Endometrial microvascular endothelial cells (primary cell): ENCODE data around the gene RASGEF1C. TPM values are rescaled to one million over a fixed set of nuclear protein-coding genes. Genes with fewer than 3 reads are reported as not detected.
"Not testable (repeated sequence)": the region's sequence is repeated elsewhere in the genome, so short reads cannot be mapped to it uniquely, and the experiment has no call there.

Source experiments
- in situ Hi-C: cut with HindIII; loops from 2 replicates; pipeline ENCODE4 v1.10.0; 2017; ENCODE audit warnings: low sequenced_read_pairs, low pct_unique_long_range_greater_than_20kb; ENCODE audit errors: inconsistent ontology term
- total RNA-seq: library from RNA; depleted of rRNA; stranded (reverse); fragments of >200 nt; gene quantifications from one replicate; pipeline ENCODE4 v1.2.3, GENCODE V29; 2015; ENCODE audit errors: inconsistent ontology term

Gene RASGEF1C
- total RNA-seq, 1 donor from 2014 or later: not detected

DNA sequence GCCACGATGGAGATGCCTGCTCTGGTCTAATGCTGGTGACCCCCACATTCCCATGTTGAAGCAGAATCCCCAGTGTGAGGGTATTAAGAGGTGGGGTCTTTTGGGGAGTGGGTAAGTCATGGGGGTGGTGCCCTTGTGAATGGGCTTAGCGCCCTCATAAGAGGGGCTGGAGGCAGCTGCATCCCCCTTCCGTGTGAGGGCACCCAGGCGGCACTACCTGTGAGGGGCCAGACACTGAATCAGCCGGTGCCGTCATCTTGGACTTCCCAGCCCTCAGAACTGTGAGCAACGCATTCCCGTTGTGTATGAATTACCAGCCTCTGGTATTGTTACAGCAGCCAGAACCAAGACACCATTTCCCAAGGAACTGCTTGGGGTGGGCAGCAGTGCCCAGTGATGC lies 110.5 kb downstream of the RASGEF1C start:
- in situ Hi-C loops: no loop called here

DNA sequence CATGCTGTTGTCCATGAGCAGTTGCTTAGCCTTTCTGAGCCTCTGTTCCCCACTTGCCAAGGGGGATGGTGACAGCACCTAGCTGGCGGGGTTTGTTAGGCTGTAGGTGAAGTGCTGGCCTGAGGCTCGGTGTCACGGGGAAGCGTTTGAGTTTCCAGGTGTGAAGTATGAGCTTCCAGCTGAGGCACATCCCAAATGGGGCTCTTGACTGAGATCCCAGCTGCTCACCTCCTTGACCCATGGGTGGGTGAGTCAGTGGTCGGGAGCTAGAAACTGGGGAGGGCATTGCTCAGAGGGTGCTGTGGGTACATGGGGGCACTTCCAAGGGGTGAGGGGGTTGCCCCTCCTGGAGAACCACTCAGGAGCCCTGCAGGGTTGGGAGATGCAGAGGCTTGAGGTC lies 111.1 kb downstream of the RASGEF1C start:
- in situ Hi-C loops: no loop called here

DNA sequence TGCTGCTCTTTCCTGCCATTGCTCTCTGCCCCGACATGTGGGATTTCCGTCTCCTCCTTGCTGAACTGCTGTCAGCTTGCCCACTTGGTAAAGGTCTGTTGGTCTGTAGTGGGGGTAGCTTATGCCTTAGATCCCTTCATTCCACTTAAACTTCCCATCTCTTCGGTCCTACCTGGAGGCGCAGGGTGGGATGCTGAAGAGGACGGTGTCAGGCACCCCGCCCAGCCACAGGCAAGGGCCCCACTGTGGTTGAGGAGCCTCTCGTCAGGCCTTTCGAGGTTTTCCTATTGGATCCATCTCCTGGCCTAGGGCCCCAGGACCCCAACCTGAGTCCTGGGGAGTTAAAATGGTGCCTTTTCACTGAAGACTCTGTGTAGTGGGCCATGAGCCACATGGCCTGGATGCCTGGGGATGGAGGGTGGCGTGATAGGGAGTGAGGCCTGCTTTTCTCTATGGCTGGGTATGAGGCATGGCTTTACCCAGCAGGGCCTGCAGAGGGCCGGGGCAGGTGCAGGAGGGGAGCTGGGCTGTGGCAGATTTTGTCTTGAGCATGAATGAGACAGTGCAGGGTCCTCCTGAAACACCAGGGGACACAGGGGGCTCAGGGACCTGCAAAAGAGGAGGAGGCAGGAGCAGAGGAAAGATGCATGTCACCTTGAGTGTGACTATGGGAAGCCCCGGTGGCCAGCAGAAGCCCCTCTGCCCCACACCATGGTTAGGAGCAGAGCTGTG lies 111.7 kb downstream of the RASGEF1C start:
- in situ Hi-C loops: no loop called here

DNA sequence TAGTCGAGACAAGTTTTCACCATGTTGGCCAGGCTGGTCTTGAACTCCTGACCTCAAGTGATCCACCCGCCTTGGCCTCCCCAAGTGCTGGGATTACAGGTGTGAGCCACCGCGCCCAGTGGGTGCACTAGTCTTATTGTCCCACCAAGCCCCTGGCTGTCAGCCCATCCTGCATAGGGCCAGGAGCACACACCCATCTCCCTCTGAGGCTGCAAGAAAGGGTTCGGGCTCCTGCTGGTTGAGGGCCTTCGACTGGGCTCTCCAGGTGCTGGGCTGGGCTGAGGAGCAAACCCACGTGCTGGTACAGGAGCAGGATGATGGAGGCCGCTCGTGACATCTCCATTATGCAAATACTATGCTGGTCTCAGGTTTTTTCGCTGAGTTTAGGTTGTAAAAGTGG lies 112.4 kb downstream of the RASGEF1C start:
- in situ Hi-C loops: no loop called here

- in situ Hi-C loops: no loop called here
Measured at GRCh38 chr5:180095545-180095944, 113.5 kb downstream of the RASGEF1C start.

- in situ Hi-C loops: no loop called here
Measured at GRCh38 chr5:180093651-180094382, 115.2 kb downstream of the RASGEF1C start.

GRCh38 chr5:180093241-180093640 lies 115.8 kb downstream of the RASGEF1C start:
- in situ Hi-C loops: no loop called here

DNA sequence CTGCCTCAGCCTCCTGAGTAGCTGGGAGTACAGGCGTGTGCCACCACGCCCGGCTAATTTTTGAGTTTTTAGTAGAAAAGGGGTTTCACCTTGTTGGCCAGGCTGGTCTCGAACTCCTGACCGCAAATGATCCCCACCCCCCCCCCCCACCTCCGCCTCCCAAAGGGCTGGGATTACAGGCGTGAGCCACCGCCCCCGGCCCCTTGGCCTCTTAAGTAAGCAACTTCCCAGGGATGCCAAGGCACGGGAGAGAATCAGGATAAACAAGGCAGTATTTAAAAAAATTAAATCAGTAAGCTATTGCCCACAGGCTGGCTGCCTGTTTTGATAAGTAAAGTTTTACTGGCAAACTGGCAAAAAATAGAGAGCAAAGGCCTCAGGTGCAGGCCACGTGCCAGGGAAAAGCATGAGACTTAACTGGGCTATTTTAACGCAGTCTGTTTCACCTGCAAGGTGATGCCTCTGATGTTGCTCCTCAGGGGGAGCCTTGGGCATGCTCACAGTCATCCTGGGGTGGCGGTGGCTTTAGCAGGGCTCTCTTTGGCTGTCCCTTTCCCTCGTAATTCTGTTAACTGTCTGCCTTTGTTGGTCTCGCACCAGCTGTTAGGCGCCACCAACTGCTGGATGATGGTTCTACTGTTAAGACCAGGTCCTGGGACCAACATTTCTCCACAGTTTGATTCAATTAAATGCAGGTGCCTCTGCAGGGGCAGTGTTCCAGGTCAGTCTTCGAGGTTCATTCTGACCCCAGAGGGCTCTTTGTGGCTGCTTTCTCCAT lies 118.1 kb downstream of the RASGEF1C start:
- in situ Hi-C loops: no loop called here

- in situ Hi-C loops: no loop called here
Measured at GRCh38 chr5:180090098-180090768, 118.8 kb downstream of the RASGEF1C start.

- in situ Hi-C loops: not testable (repeated sequence)
Measured at GRCh38 chr5:180089628-180090027, 119.4 kb downstream of the RASGEF1C start.

GRCh38 chr5:180088561-180088960 lies 120.5 kb downstream of the RASGEF1C start:
- in situ Hi-C loops: no loop called here

DNA sequence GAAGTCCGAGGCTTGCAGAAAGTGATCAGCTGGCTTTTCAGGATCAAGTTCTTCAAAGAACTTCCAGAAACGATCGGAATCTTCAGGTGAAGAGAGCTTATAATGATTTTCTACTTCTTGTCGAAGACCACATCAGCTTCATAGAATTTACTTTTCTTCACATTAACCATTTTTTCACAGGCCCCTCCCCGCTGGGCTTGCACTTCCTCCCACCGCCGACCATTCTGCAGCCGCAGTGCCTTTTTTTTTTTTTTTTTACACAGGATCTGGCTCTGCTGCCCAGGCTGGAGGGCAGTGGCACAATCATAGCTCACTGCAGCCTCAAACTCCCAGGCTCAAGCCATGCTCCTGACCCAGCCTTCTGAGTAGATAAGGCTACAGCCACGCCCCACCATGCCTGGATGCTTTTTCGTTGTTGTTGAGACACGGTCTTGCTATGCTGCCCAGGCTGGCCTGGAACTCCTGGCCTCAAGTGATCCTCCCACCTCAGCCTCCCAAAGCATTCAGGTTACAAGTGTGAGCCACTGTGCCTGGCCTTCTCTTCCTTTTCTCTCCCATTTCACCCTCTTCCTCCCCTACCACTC lies 122.1 kb downstream of the RASGEF1C start:
- in situ Hi-C loops: no loop called here

DNA sequence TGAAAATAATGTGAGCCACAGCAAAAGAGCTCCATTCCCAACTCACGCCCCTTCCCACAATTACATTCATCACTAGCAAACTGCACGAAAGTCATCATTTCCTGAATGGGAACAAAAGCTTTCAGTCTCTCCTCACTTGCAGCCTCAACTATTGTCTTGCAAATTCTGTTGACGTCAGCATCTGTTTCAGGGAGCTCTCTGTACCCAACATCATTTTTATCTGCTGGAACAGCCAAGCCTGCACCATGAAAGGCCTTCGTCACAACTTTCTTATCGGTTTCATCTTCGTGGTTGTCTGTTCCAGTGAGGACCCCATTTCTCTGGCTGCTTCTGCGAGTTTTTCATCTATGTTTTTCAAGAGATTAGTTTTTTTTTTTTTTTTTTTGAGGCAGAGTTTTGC lies 123.2 kb downstream of the RASGEF1C start:
- in situ Hi-C loops: no loop called here

DNA sequence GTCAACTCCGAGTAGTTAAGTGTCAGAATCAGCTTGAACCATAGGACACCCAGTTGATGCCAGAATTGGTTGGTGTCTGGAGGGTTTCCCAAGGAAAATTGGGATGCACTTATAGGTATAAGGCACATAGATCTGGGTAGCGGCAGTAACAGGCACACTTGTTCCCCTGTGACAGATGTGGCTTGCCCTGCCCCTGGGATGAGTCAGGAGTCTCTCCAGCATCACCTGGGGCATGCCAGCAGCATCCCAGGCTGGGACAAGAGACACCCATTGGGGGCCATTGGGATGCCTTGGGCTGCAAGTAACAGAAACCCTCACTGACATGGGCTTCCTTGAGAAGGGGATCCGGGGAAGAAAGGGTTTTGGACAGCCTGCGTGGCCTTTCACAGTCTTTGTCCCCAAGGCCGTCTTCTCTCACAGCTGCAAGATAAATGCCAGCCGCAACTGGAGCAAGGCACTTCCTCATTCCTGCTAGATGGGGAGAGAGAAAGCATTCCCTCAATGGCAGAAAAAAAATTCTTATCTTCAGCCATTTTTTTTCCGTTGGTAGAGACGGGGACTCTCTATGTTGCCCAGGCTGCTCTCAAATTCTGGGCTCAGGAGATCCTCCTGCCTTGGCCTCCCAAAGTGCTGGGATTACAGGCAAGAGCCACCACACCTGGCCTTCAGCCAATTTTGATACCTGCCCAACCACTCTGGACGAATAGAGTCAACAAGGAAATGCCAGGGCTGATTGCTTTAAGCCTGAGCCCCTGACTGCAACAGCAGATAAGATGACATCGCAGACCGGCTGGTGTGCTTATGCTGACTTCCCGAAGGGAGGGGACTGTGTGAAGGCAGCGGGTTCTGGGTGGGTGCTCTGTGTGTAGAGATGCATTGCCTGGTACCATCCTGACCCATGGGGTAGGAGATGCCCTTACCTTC lies 124.1 kb downstream of the RASGEF1C start:
- in situ Hi-C loops: no loop called here

GRCh38 chr5:180083529-180084060 lies 125.4 kb downstream of the RASGEF1C start:
- in situ Hi-C loops: no loop called here

DNA sequence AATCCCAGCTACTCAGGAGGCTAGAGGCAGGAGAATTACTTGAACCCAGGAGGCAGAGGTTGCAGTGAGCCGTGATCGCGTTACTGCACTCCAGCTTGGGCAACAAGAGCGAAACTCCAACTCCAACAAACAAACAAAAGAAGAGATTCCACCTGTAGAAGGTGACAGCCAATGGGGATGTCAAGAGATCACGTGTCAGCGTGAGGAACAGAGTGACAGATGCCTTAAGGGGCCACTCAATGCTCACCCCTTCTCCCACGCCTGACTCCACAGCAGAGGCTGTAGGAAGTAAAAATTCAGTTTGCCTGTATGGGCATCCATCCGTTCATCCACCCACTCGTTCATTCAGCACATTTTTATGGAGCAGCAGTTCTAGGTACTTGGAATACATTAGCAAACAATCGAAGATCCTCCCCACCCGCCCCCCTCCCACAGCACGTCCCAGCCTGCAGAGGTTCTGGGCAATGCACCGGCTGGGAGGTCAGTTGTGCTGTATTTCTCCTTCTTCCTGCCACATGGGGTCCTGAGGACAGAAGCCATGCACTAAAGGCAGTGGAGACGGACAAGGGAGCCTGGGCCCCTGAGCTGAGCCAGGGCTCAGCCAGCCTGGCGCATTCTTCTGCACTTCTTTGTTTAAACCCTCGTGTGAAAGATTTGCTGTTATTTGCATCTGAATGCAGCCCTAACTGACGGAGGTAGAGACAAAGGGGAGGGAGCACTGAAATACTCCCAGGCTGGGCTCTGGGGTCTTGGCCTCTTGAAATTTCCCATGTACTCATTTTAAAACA lies 126.2 kb downstream of the RASGEF1C start:
- in situ Hi-C loops: no loop called here

- in situ Hi-C loops: no loop called here
Measured at GRCh38 chr5:180081481-180081880, 127.5 kb downstream of the RASGEF1C start.
